ENCODE results near the gene CELF2.
"Not testable (repeated sequence)": the region's sequence is repeated elsewhere in the genome, so short reads cannot be mapped to it uniquely, and the experiment has no call there.

The CELF2 gene

GRCh38 chr10:11341283-11341960, 323.8 kb downstream of the CELF2 start:
- in situ Hi-C loops (cut with MboI; ENCODE audit: low pct_unique_long_range_greater_than_20kb, low sequenced_read_pairs, unreplicated experiment), result no loop called here
- DNase-seq (ENCODE audit: low spot score), result no peak
- TF ChIP-seq CTCF (IDR thresholded peaks at IDR 0.05; ENCODE audit: extremely low read depth, insufficient read depth, missing control alignments), result no peak

GRCh38 chr10:11344081-11344480, 326.4 kb downstream of the CELF2 start:
- no peak for DNase-seq (ENCODE audit: low spot score)
- in situ Hi-C loops (cut with MboI; ENCODE audit: low pct_unique_long_range_greater_than_20kb, low sequenced_read_pairs, unreplicated experiment), result no loop called here
- no peak for TF ChIP-seq CTCF (IDR thresholded peaks at IDR 0.05; ENCODE audit: extremely low read depth, insufficient read depth, missing control alignments)

- in situ Hi-C loops (cut with MboI; ENCODE audit: low pct_unique_long_range_greater_than_20kb, low sequenced_read_pairs, unreplicated experiment), result no loop called here
- no peak for TF ChIP-seq CTCF (IDR thresholded peaks at IDR 0.05; ENCODE audit: extremely low read depth, insufficient read depth, missing control alignments)
- DNase-seq (ENCODE audit: low spot score), result no peak
These were observed 326.9 kb downstream of the CELF2 start for GRCh38 chr10:11344550-11344949.

- DNase-seq (ENCODE audit: low spot score), result no peak
- in situ Hi-C loops (cut with MboI; ENCODE audit: low pct_unique_long_range_greater_than_20kb, low sequenced_read_pairs, unreplicated experiment), result no loop called here
- TF ChIP-seq CTCF (IDR thresholded peaks at IDR 0.05; ENCODE audit: extremely low read depth, insufficient read depth, missing control alignments), result peak; percentile 26
These were observed 327.8 kb downstream of the CELF2 start for GRCh38 chr10:11345224-11346054.

- DNase-seq (ENCODE audit: low spot score); in situ Hi-C loops (cut with MboI; ENCODE audit: low pct_unique_long_range_greater_than_20kb, low sequenced_read_pairs, unreplicated experiment): not testable (repeated sequence)
These were observed 329.9 kb downstream of the CELF2 start for GRCh38 chr10:11347580-11347979.

GRCh38 chr10:11351801-11352200, 334.1 kb downstream of the CELF2 start:
- in situ Hi-C loops (cut with MboI; ENCODE audit: low pct_unique_long_range_greater_than_20kb, low sequenced_read_pairs, unreplicated experiment), result no loop called here
- TF ChIP-seq CTCF (IDR thresholded peaks at IDR 0.05; ENCODE audit: extremely low read depth, insufficient read depth, missing control alignments), result no peak
- DNase-seq (ENCODE audit: low spot score), result no peak

All from GM13977 (cell line).